ENCODE data around the gene ANGPTL3. TPM values are rescaled to one million over a fixed set of nuclear protein-coding genes. Genes with fewer than 3 reads are reported as not detected.
A peak's percentile ranks its signal among the peaks of the same experiment; 100 is the strongest.

The ANGPTL3 gene
- total and polyA plus RNA-seq, 2 of the 4 experiments (the other 2 are of a cell fraction), result not detected

DNA sequence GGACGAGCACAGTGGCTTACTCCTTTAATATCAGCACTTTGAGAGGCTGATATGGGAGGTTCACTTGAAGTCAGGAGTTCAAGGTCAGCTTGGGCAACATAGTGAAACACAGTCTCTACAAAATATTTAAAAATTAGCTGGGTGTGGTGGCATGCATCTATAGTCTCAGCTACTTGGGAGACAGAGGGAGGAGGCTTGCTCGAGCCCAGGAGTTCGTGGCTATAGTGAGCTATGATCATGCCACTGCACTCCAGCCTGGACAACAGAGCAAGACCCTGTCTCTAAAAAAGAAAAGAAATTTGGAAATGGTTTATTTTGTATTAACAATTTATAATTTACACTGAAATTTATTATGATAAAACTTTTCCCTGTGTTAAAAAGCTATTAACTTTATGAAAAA, 1.7 kb upstream of the ANGPTL3 start:
- H3K18ac ChIP-seq (ENCODE audit: low read depth, low read length), result no peak overlapping the region; the same call in 1 of the 2 replicates
- no peak overlapping the region for H2AK9ac ChIP-seq (replicated peaks; ENCODE audit: low read depth, low read length, poor library complexity)
- no TSS peak for BruUV-seq (replicated peaks)
- no peak overlapping the region for H3K9ac ChIP-seq (ENCODE audit: low read depth, low read length)
- H3K14ac ChIP-seq (replicated peaks; ENCODE audit: low read depth, low read length), result no peak overlapping the region
- no peak overlapping the region for H4K5ac ChIP-seq (ENCODE audit: low read depth, low read length)
- no peak overlapping the region for H2BK15ac ChIP-seq (ENCODE audit: low read depth, low read length)
- no peak overlapping the region for H2AK5ac ChIP-seq (ENCODE audit: low read depth, low read length)
- H4K8ac ChIP-seq (ENCODE audit: low read depth in 2 of 2, low read length in 2 of 2), result no peak overlapping the region
- no peak overlapping the region for H3K23ac ChIP-seq (ENCODE audit: low read depth, low read length)
- peaks cover 20 to 23% of the 10 kb centered on the region in 2 experiments for H3K79me1 ChIP-seq (ENCODE audit: low read depth in 1 of 2, low read length in 2 of 2)
- H3K56ac ChIP-seq (ENCODE audit: extremely low read depth, insufficient read depth, low read length), result no peak overlapping the region
- H2BK20ac ChIP-seq (ENCODE audit: low read depth, low read length), result no peak overlapping the region
- dilution Hi-C loops (cut with HindIII; ENCODE audit: low sequenced_read_pairs, unreplicated experiment), result no loop called here
- H3K9me3 ChIP-seq (ENCODE audit: control insufficient read depth, insufficient read depth, low read length), result no peaks in the 10 kb centered on the region
- WGBS, 2 experiments (ENCODE audit: extremely low coverage in 2 of 2, insufficient read length in 1 of 2), result no CpG with 5 or more reads among the region's 3 CpGs
- H3K27me3 ChIP-seq (ENCODE audit: control insufficient read depth, insufficient read depth, low read length), result no peaks in the 10 kb centered on the region
- POLR2A ChIA-PET (ENCODE audit: unreplicated experiment), result no interaction called here
- H3K9me1 ChIP-seq (ENCODE audit: insufficient read depth, low read length), result 0 out of 2 replicates have a peak, but pooled peaks cover 2% of the 10 kb centered on the region
- in situ Hi-C loops (cut with MboI; ENCODE audit: low sequenced_read_pairs), result no loop called here
- no peaks in the 10 kb centered on the region for H4K20me1 ChIP-seq (ENCODE audit: insufficient read depth, low read length)
- H3K27ac ChIP-seq (ENCODE audit: insufficient read depth, low read length), result no peak overlapping the region
- 0 out of 2 replicates have a peak, but pooled peaks cover 2% of the 10 kb centered on the region for H3K36me3 ChIP-seq (ENCODE audit: control insufficient read depth, insufficient read depth, low read length)
- no peak for DNase-seq
- no peak overlapping the region for H2BK5ac ChIP-seq (ENCODE audit: low read depth, low read length, poor library complexity, severe bottlenecking)
- intact Hi-C loops (cut with micrococcal nuclease), result no loop called here
- ATAC-seq (ENCODE audit: low read depth), result no peak
- TF ChIP-seq MAZ (IDR thresholded peaks at IDR 0.05; ENCODE audit: borderline replicate concordance, low read depth, low read length) (no peak), SMC3 (IDR thresholded peaks at IDR 0.05; ENCODE audit: low read depth, low read length) (no peak), BHLHE40 (IDR thresholded peaks at IDR 0.05; ENCODE audit: low read depth, low read length) (no peak)
- H3K4me3 ChIP-seq (ENCODE audit: insufficient read depth, low read depth, low read length), result no peak overlapping the region
- CTCF ChIA-PET, result no interaction called here
- H2AFZ ChIP-seq (replicated peaks; ENCODE audit: low read length, poor library complexity), result no peak overlapping the region
- peak overlapping the region; percentile 18; the same call in 1 of the 2 replicates for H2BK120ac ChIP-seq (ENCODE audit: low read depth, low read length)
- H3K4me1 ChIP-seq (ENCODE audit: control insufficient read depth, insufficient read depth, low read length), result peaks cover 3% of the 10 kb centered on the region; the same call in 1 of the 2 replicates
- no peak overlapping the region for H3K4ac ChIP-seq (ENCODE audit: low read depth, low read length)
- H4K91ac ChIP-seq (ENCODE audit: insufficient read depth, low read depth, low read length), result no peak overlapping the region
- no peak overlapping the region for H3K4me2 ChIP-seq (ENCODE audit: low read depth, low read length)
